Measurements from ENCODE around the gene SESN3.

GRCh38 chr11:95255251-95256145 lies 24.5 kb upstream of the SESN3 start:
- TF ChIP-seq CTCF (IDR thresholded peaks at IDR 0.05; ENCODE audit: low read length) (no peak), EZH2 (optimal IDR thresholded peaks at IDR 0.05; ENCODE audit: low read depth, low read length) (no peak)

Data from MM.1S (cell line).